GM12892 (cell line): ENCODE data around the gene RNF186.

Source experiments
- POLR2A ChIP-seq: IDR thresholded peaks from 2 replicates; pipeline ENCODE4 v1.6.1; 2011; ENCODE audit warnings: low read depth, low read length, control low read depth
- POLR2AphosphoS5 ChIP-seq: IDR thresholded peaks from 2 replicates; pipeline ENCODE4 v1.6.1; 2011; ENCODE audit warnings: low read depth, low read length, control low read depth
- TAF1 ChIP-seq: IDR thresholded peaks from 2 replicates; pipeline ENCODE4 v1.6.1; 2011; ENCODE audit warnings: low read depth, mild to moderate bottlenecking, control low read depth, low read length, borderline replicate concordance

- no peak for TF ChIP-seq POLR2A
- TF ChIP-seq TAF1 = no peak
- no peak for TF ChIP-seq POLR2AphosphoS5
Measured at GRCh38 chr1:19780267-19780877, 34.7 kb downstream of the RNF186 start.
